HepG2 (cell line): ENCODE data around the gene KSR1. TPM values are rescaled to one million over a fixed set of nuclear protein-coding genes. Genes with fewer than 3 reads are reported as not detected.

Source experiments
- AGO2 ChIP-seq: fragments of 200-400 bp; formaldehyde crosslinking; optimal IDR thresholded peaks from 2 replicates; pipeline ENCODE3; 2017; ENCODE audit warnings: mild to moderate bottlenecking, low read depth, low read length, moderate library complexity
- CHD2 ChIP-seq: IDR thresholded peaks from 2 replicates; pipeline ENCODE4 v1.6.1; 2011; ENCODE audit warnings: low read depth, low read length, improper control_type of control experiment
- DRAP1 ChIP-seq: IDR thresholded peaks from 2 replicates; pipeline ENCODE4 v1.6.1; 2016; ENCODE audit warnings: missing genetic modification reagents, missing compliant biosample characterization
- HOXA5 ChIP-seq: sonication (generic); formaldehyde crosslinking; IDR thresholded peaks from 2 replicates; pipeline ENCODE4 v1.4.0; 2020; ENCODE audit warnings: missing genetic modification reagents
- IRF9 ChIP-seq: sonication (generic); formaldehyde crosslinking; IDR thresholded peaks from 2 replicates; pipeline ENCODE4 v1.8.0; 2022; ENCODE audit warnings: missing genetic modification reagents, mild to moderate bottlenecking, borderline replicate concordance
- MAZ ChIP-seq, 2 experiments: sonication (generic) in 1 of 2; formaldehyde crosslinking in 1 of 2; IDR thresholded peaks; 2 replicates each; pipeline versions ENCODE4 v1.5.0 to v1.6.1; 2012 to 2020; ENCODE audit warnings: low read depth in 2 of 2, mild to moderate bottlenecking in 2 of 2, borderline replicate concordance in 1 of 2, improper control_type of control experiment in 1 of 2, low read length in 1 of 2, missing genetic modification reagents in 1 of 2, moderate library complexity in 1 of 2
- NFKB2 ChIP-seq: sonication (generic); formaldehyde crosslinking; IDR thresholded peaks from 2 replicates; pipeline ENCODE4 v1.4.0; 2020; ENCODE audit warnings: missing genetic modification reagents, borderline replicate concordance
- ONECUT2 ChIP-seq: sonication (generic); formaldehyde crosslinking; IDR thresholded peaks from 2 replicates; pipeline ENCODE4 v1.4.0; 2020; ENCODE audit warnings: missing genetic modification reagents
- RCOR2 ChIP-seq: IDR thresholded peaks from 2 replicates; pipeline ENCODE4 v1.6.1; 2016; ENCODE audit warnings: missing biosample characterization, missing genetic modification reagents
- SOX5 ChIP-seq: IDR thresholded peaks from 2 replicates; pipeline ENCODE4 v1.6.1; 2016; ENCODE audit warnings: borderline replicate concordance
- TBX2 ChIP-seq: sonication (generic); formaldehyde crosslinking; IDR thresholded peaks from 2 replicates; pipeline ENCODE4 v1.5.0; 2020; ENCODE audit warnings: missing genetic modification reagents, mild to moderate bottlenecking, borderline replicate concordance
- TEAD3 ChIP-seq: optimal IDR thresholded peaks from 2 replicates; pipeline ENCODE3; 2016; ENCODE audit warnings: borderline replicate concordance
- ZBED4 ChIP-seq: sonication (generic); formaldehyde crosslinking; IDR thresholded peaks from 2 replicates; pipeline ENCODE4 v1.4.0; 2020; ENCODE audit warnings: missing genetic modification reagents, borderline replicate concordance
- ZBTB7A ChIP-seq: sonication (generic); formaldehyde crosslinking; IDR thresholded peaks from 2 replicates; pipeline ENCODE4 v1.8.0; 2022; ENCODE audit warnings: mild to moderate bottlenecking, missing genetic modification reagents
- ZFP82 ChIP-seq: sonication (generic); formaldehyde crosslinking; IDR thresholded peaks from 2 replicates; pipeline ENCODE4 v1.5.1; 2020; ENCODE audit warnings: mild to moderate bottlenecking, missing genetic modification reagents, borderline replicate concordance
- ZMYM4 ChIP-seq: sonication (generic); formaldehyde crosslinking; IDR thresholded peaks from 2 replicates; pipeline ENCODE4 v1.8.1; 2023; ENCODE audit warnings: mild to moderate bottlenecking, missing genetic modification reagents
- ZNF205 ChIP-seq: IDR thresholded peaks from 2 replicates; pipeline ENCODE4 v1.6.1; 2018; ENCODE audit warnings: missing biosample characterization, missing genetic modification reagents
- ZNF274 ChIP-seq: sonication (generic); formaldehyde crosslinking; IDR thresholded peaks from 2 replicates; pipeline ENCODE4 v1.5.1; 2020; ENCODE audit warnings: mild to moderate bottlenecking, missing genetic modification reagents
- ZNF446 ChIP-seq: sonication (generic); formaldehyde crosslinking; IDR thresholded peaks from 2 replicates; pipeline ENCODE4 v1.5.0; 2020; ENCODE audit warnings: mild to moderate bottlenecking, missing genetic modification reagents
- ZNF605 ChIP-seq: sonication (generic); formaldehyde crosslinking; IDR thresholded peaks from 2 replicates; pipeline ENCODE4 v1.8.0; 2022; ENCODE audit warnings: mild to moderate bottlenecking, missing genetic modification reagents
- ZNF616 ChIP-seq: sonication (generic); formaldehyde crosslinking; IDR thresholded peaks from 2 replicates; pipeline ENCODE4 v1.5.0; 2020; ENCODE audit warnings: low read depth, mild to moderate bottlenecking, missing genetic modification reagents
- ZNF740 ChIP-seq: sonication (generic); formaldehyde crosslinking; IDR thresholded peaks from 2 replicates; pipeline ENCODE4 v1.4.0; 2020; ENCODE audit warnings: missing genetic modification reagents
- ZNF780A ChIP-seq: sonication (generic); formaldehyde crosslinking; IDR thresholded peaks from 2 replicates; pipeline ENCODE4 v1.8.0; 2022; ENCODE audit warnings: mild to moderate bottlenecking, missing genetic modification reagents, moderate library complexity
- ZNF792 ChIP-seq: IDR thresholded peaks from 2 replicates; pipeline ENCODE4 v1.6.1; 2016
- ZNF883 ChIP-seq: sonication (generic); formaldehyde crosslinking; IDR thresholded peaks from 2 replicates; pipeline ENCODE4 v1.5.1; 2020; ENCODE audit warnings: mild to moderate bottlenecking, missing genetic modification reagents; ENCODE audit errors: not compliant biosample characterization
- polyA plus RNA-seq, 8 experiments: library from polyadenylated mRNA; depleted of rRNA in 3 of 8; stranded (reverse) in 7 of 8; unstranded in 1 of 8; fragments of >200 nt; fragmentation: Illumina TruSeq in 4 of 8; extraction: Trizol in 4 of 8; gene quantifications; 2 replicates each; pipeline versions ENCODE4 v1.2.1 to v1.2.3, GENCODE V29; 2011 to 2016; ENCODE audit warnings: low read depth in 4 of 8, missing spikeins in 1 of 8, mixed read lengths in 1 of 8; ENCODE audit not compliant: insufficient read depth in 1 of 8
- total RNA-seq, 5 experiments: library from RNA; depleted of rRNA; stranded (reverse); fragments of >200 nt; fragmentation: Illumina TruSeq; extraction: Trizol; gene quantifications; 2 replicates each; pipeline ENCODE4 v1.2.3, GENCODE V29; 2016; ENCODE audit warnings: low read depth in 1 of 5

Gene KSR1
- total and polyA plus RNA-seq, 2 of the 13 experiments (the other 11 are each of a cell fraction or from before 2014, with no cell fraction given): 10.1 to 16.6 TPM

- 0 out of 2 replicates have a peak, but pooled peaks have one; percentile 49 for TF ChIP-seq ZNF205
- no peak for TF ChIP-seq ZBED4 (CRISPR knock-in tag)
- TF ChIP-seq HOXA5 (CRISPR knock-in tag): no peak
- TF ChIP-seq ZNF780A (CRISPR knock-in tag): no peak
- TF ChIP-seq ZNF616 (CRISPR knock-in tag): no peak
- TF ChIP-seq RCOR2 (CRISPR knock-in tag): peak; percentile 72; the same call in 1 of the 2 replicates
- no peak for TF ChIP-seq AGO2
- no peak for TF ChIP-seq ZNF883 (CRISPR knock-in tag)
- TF ChIP-seq TBX2 (CRISPR knock-in tag): peak; percentile 59; the same call in 1 of the 2 replicates
- TF ChIP-seq ZNF740 (CRISPR knock-in tag): no peak
- peak; percentile 92 for TF ChIP-seq ZBTB7A
- TF ChIP-seq ZNF274: no peak
- TF ChIP-seq CHD2: no peak
- TF ChIP-seq MAZ (IDR thresholded peaks at IDR 0.05; ENCODE audit: borderline replicate concordance, low read depth, low read length): no peak
- TF ChIP-seq MAZ (CRISPR knock-in tag; IDR thresholded peaks at IDR 0.05; ENCODE audit: low read depth): 0 out of 2 replicates have a peak, but pooled peaks have one; percentile 46
- no peak; the same call in none of the 2 replicates for TF ChIP-seq ZMYM4 (CRISPR knock-in tag)
- TF ChIP-seq SOX5 (CRISPR knock-in tag): peak; percentile 99
- no peak for TF ChIP-seq ZNF446 (CRISPR knock-in tag)
- TF ChIP-seq ZFP82 (CRISPR knock-in tag): no peak
- no peak for TF ChIP-seq ZNF792 (CRISPR knock-in tag)
- no peak; the same call in 1 of the 2 replicates for TF ChIP-seq NFKB2 (CRISPR knock-in tag)
- no peak for TF ChIP-seq ONECUT2 (CRISPR knock-in tag)
- TF ChIP-seq IRF9: no peak
- 0 out of 2 replicates have a peak, but pooled peaks have one; percentile 30 for TF ChIP-seq ZNF605 (CRISPR knock-in tag)
- TF ChIP-seq DRAP1 (CRISPR knock-in tag): peak; percentile 48; the same call in 1 of the 2 replicates
- peak; percentile 52 for TF ChIP-seq TEAD3
Measured at GRCh38 chr17:27457731-27458523, 1.7 kb downstream of the KSR1 start (continued).
